GM12873 (cell line): ENCODE results near the gene CHMP5.
A peak's percentile ranks its signal among the peaks of the same experiment; 100 is the strongest.

ENCODE experiments used
- TF ChIP-seq, protein P1 (sequence below): IDR thresholded peaks from 2 replicates; pipeline ENCODE4 v1.5.1; 2012; ENCODE audit warnings: low read depth, mild to moderate bottlenecking, moderate library complexity, low read length, control low read depth; ENCODE audit not compliant: insufficient read depth; ENCODE audit errors: missing control alignments

CHMP5 gene

DNA sequence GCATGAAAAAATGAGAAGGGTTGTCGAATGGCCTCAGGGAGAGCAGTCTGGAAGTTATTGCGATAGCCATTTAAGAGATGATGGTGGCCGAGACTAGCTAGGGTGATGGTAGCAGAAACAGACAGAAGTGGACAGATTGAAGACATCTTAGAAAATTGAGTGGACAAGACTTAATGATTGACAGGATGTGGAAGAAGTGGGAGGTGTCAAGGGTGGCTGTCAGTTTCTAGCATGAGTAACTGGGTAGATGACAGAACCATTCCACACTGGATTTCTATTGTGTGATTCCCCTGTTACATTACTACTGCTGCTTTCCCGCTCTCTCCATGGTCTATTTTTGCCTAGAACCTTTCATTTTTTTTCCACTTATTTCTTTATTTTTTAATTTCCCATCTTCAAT lies 12.6 kb downstream of the CHMP5 start:
- TF ChIP-seq, protein P1, sequence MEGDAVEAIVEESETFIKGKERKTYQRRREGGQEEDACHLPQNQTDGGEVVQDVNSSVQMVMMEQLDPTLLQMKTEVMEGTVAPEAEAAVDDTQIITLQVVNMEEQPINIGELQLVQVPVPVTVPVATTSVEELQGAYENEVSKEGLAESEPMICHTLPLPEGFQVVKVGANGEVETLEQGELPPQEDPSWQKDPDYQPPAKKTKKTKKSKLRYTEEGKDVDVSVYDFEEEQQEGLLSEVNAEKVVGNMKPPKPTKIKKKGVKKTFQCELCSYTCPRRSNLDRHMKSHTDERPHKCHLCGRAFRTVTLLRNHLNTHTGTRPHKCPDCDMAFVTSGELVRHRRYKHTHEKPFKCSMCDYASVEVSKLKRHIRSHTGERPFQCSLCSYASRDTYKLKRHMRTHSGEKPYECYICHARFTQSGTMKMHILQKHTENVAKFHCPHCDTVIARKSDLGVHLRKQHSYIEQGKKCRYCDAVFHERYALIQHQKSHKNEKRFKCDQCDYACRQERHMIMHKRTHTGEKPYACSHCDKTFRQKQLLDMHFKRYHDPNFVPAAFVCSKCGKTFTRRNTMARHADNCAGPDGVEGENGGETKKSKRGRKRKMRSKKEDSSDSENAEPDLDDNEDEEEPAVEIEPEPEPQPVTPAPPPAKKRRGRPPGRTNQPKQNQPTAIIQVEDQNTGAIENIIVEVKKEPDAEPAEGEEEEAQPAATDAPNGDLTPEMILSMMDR, result no peak

GRCh38 chr9:33285502-33285901 lies 20.7 kb downstream of the CHMP5 start:
- TF ChIP-seq, protein P1, result no peak

GRCh38 chr9:33287087-33287490 lies 22.2 kb downstream of the CHMP5 start:
- TF ChIP-seq, protein P1, result peak; percentile 73

DNA sequence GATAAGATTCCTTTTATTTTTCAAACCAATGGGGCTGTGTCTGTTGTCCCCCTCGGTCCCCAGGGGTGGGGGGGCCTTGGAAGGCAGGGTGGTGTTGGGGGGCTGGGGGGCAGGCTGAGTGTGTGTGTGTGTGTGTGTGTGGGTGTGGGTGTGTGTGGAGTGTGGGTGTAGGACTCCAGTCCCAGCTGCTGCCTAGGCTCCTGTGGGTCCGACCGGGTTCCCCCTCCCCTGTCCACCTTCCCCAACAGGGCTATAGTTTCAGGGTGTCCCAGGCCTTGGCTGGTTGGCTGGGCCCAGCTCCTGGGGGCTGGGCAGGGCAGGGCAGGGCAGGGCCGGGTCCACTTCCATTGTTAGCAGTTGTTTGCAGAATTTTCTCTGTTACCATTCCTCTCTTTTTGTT lies 23.4 kb downstream of the CHMP5 start:
- TF ChIP-seq, protein P1, result no peak

GRCh38 chr9:33288828-33289483 lies 24.1 kb downstream of the CHMP5 start:
- TF ChIP-seq, protein P1, result no peak

- TF ChIP-seq, protein P1, result no peak
Measured at GRCh38 chr9:33289496-33289895, 24.6 kb downstream of the CHMP5 start.

DNA sequence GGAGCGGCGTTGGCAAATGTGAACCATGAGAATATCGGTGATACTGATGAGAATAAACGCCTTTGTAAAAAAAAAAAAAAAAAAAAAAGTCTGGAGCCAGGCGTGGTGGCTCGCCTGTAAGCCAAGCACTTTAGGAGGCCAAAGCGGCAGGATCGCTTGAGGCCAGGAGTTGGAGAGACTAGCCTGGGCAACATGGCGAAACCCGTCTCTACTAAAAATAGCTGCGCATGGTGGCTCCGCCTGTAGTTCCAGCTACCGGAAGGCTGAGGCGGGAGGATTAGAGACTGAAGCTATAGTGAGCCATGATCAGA lies 25.0 kb downstream of the CHMP5 start:
- TF ChIP-seq, protein P1, result no peak
